Spleen (tissue), 11 donors: ENCODE data around the gene FUT9. TPM values are rescaled to one million over a fixed set of nuclear protein-coding genes. Genes with fewer than 3 reads are reported as not detected.

Experiments
- DNase-seq: peaks from one replicate; pipeline ENCODE4 v3.0.0-alpha.2; 2020
- H3K27ac ChIP-seq, 8 donors: fragments of 200-600 bp; sonication (generic) in 7 of 8; 1 replicate in 4 of 8; 2 replicates in 4 of 8; pipeline versions ENCODE4 v1.5.0 to v1.8.0; 2016 to 2021; ENCODE audit warnings: inconsistent platforms in 4 of 8, mild to moderate bottlenecking in 4 of 8, moderate library complexity in 1 of 8
- H3K27me3 ChIP-seq, 7 donors: fragments of 200-600 bp; sonication (generic) in 6 of 7; replicated peaks in 1 of 7; 1 replicate in 4 of 7; 2 replicates in 3 of 7; pipeline versions ENCODE4 v1.5.0 to v1.8.0; 2016 to 2021; ENCODE audit warnings: inconsistent platforms in 3 of 7, mild to moderate bottlenecking in 1 of 7
- H3K36me3 ChIP-seq, 6 donors: fragments of 200-600 bp; sonication (generic) in 5 of 6; 1 replicate in 4 of 6; 2 replicates in 2 of 6; pipeline versions ENCODE4 v1.5.0 to v1.8.0; 2016 to 2021; ENCODE audit warnings: inconsistent platforms in 2 of 6
- H3K4me1 ChIP-seq, 6 donors: fragments of 200-600 bp; sonication (generic) in 5 of 6; 1 replicate in 3 of 6; 2 replicates in 3 of 6; pipeline versions ENCODE4 v1.5.0 to v1.8.0; 2016 to 2021; ENCODE audit warnings: inconsistent platforms in 3 of 6
- H3K4me3 ChIP-seq, 8 donors: fragments of 200-600 bp; sonication (generic) in 7 of 8; 1 replicate in 4 of 8; 2 replicates in 4 of 8; pipeline versions ENCODE4 v1.5.0 to v1.8.0; 2016 to 2021; ENCODE audit warnings: inconsistent platforms in 4 of 8, mild to moderate bottlenecking in 4 of 8, moderate library complexity in 2 of 8
- H3K9me3 ChIP-seq, 8 donors: fragments of 200-600 bp; sonication (generic) in 7 of 8; 1 replicate in 4 of 8; 2 replicates in 4 of 8; pipeline versions ENCODE4 v1.5.0 to v1.8.0; 2016 to 2021; ENCODE audit warnings: inconsistent platforms in 4 of 8
- POLR2A ChIP-seq, 3 donors: fragments of 450-650 bp; IDR thresholded peaks; one replicate each; pipeline ENCODE4 v1.5.1; 2017; ENCODE audit warnings: antibody characterized with exemption in 3 of 3, mild to moderate bottlenecking in 1 of 3
- POLR2AphosphoS5 ChIP-seq, 3 donors: sonication (generic); formaldehyde crosslinking; IDR thresholded peaks; one replicate each; pipeline ENCODE4 v1.5.1; 2017; ENCODE audit warnings: antibody characterized with exemption in 3 of 3
- WGBS, 5 donors: extraction: QIAGEN DNeasy Blood & Tissue Kit in 3 of 5; methylation state at CpG; one replicate each; pipeline versions ENCODE4 v1.1.5 to v1.1.7; 2013 to 2018; 5-methylcytosine and 5-hydroxymethylcytosine counted together
- intact Hi-C: fragments of 100-400 bp; cut with DNase I; formaldehyde crosslinking; loops from one replicate; pipeline ENCODE4 v1.15.0; 2023; ENCODE audit warnings: low total_unique reads
- polyA plus RNA-seq, 3 donors: library from polyadenylated mRNA; stranded (reverse); fragments of 200-250 nt; gene quantifications; one replicate each; pipeline ENCODE4 v1.2.1, GENCODE V29; 2013
- total RNA-seq, 7 donors: library from RNA; depleted of rRNA in 3 of 7; stranded (reverse); fragments of >200 nt in 3 of 7; fragmentation: NEBNext Ultra II Directional in 4 of 7; extraction: Animal tissue kit (Norgen Biotek cat#: 25700) in 4 of 7; gene quantifications; one replicate each; pipeline versions ENCODE4 v1.1.0 to v1.2.1, GENCODE V29; 2016 to 2021
- TF ChIP-seq, protein P1 (sequence below), 11 experiments: fragments of 200-600 bp in 7 of 11; fragments of 450-650 bp in 4 of 11; sonication (generic) in 4 of 11; IDR thresholded peaks in 8 of 11; conservative IDR thresholded peaks in 3 of 11; 1 replicate in 7 of 11; 2 replicates in 4 of 11; pipeline versions ENCODE4 v1.4.0 to v1.8.0; 2016 to 2021; ENCODE audit warnings: antibody characterized with exemption in 11 of 11, inconsistent platforms in 4 of 11, mild to moderate bottlenecking in 1 of 11
- donor health status: healthy with polysubstance abuse.
- donor health status: DM: no; HTN: no; CAD: no; lungs with moderate emphysema.
- donor health status: DM: no; HTN: no; CAD: no.
- donor health status: Bipolar disorder and iron deficiency.
- donor health status: healthy.
- donor health status: DM: no; HTN: no; CAD: no.
- donor health status: DM: yes; HTN: yes; CAD: no.

FUT9 gene
- total and polyA plus RNA-seq, 10 donors: under 0.01 TPM; not detected in 9

DNA sequence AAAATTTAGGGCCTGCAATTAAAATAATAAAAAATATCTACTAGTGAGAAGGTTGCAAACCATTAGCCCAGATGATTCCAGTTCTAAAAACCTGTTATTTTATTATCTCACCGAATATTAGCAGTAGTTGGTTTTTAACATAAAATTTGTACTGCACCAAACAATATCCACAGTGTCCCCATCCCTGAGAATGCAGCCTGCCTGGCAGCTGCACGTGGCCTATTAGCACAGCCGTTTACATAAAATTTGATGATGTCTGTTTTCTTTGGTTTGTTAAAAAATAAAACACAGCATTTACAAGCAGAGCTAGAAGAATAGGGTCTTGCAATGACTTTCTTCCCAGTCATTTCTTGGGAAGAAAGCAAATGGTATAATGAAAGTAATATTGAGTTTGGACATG, 58.2 kb downstream of the FUT9 start:
- no peaks in the 10 kb centered on the region for H3K36me3 ChIP-seq
- no peak overlapping the region for H3K4me3 ChIP-seq
- H3K4me1 ChIP-seq: no peaks in the 10 kb centered on the region
- no peak for DNase-seq
- no peak for TF ChIP-seq POLR2AphosphoS5 (IDR thresholded peaks at IDR 0.05)
- no peaks in the 10 kb centered on the region for H3K27me3 ChIP-seq
- no peak overlapping the region for H3K27ac ChIP-seq
- WGBS, 5 donors: 60 to 88% (median 74%) methylated on average over 3 of the region's 3 CpGs
- intact Hi-C loops: no loop called here
- H3K9me3 ChIP-seq: no peaks in the 10 kb centered on the region

DNA sequence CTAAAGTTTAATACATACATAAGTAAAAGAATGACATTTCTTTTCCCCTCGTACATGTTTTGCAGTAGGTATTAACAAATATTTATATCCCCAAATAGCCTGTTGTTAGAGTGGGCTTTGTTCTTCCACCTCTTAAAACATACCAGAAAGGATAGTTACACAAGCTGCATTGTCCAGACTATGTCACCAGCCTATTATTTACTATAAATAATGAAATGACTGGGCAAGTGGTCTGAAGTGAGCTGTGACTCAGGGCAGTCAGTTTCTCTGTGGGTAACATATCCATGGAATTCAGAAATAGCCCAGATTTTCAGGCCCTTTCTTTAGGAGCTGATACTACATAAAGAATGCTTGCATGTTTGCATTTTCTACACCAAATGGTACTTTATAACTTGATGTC, 60.1 kb downstream of the FUT9 start:
- Histone ChIP-seq H3K9me3 (no peaks in the 10 kb centered on the region), H3K4me1 (no peaks in the 10 kb centered on the region), H3K36me3 (no peaks in the 10 kb centered on the region), H3K27me3 (no peaks in the 10 kb centered on the region), H3K27ac (no peak overlapping the region), H3K4me3 (no peak overlapping the region)
- 65 to 86% (median 75%) methylated on average over 1 of the region's 1 CpG for WGBS, 5 donors
- intact Hi-C loops: no loop called here
- DNase-seq: no peak
- no peak for TF ChIP-seq POLR2AphosphoS5 (IDR thresholded peaks at IDR 0.05)
- TF ChIP-seq, protein P1, sequence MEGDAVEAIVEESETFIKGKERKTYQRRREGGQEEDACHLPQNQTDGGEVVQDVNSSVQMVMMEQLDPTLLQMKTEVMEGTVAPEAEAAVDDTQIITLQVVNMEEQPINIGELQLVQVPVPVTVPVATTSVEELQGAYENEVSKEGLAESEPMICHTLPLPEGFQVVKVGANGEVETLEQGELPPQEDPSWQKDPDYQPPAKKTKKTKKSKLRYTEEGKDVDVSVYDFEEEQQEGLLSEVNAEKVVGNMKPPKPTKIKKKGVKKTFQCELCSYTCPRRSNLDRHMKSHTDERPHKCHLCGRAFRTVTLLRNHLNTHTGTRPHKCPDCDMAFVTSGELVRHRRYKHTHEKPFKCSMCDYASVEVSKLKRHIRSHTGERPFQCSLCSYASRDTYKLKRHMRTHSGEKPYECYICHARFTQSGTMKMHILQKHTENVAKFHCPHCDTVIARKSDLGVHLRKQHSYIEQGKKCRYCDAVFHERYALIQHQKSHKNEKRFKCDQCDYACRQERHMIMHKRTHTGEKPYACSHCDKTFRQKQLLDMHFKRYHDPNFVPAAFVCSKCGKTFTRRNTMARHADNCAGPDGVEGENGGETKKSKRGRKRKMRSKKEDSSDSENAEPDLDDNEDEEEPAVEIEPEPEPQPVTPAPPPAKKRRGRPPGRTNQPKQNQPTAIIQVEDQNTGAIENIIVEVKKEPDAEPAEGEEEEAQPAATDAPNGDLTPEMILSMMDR (IDR thresholded peaks at IDR 0.05 in 8 of 11, conservative IDR thresholded peaks at IDR 0.05 in 3 of 11): no peak
- TF ChIP-seq POLR2A (IDR thresholded peaks at IDR 0.05): no peak

DNA sequence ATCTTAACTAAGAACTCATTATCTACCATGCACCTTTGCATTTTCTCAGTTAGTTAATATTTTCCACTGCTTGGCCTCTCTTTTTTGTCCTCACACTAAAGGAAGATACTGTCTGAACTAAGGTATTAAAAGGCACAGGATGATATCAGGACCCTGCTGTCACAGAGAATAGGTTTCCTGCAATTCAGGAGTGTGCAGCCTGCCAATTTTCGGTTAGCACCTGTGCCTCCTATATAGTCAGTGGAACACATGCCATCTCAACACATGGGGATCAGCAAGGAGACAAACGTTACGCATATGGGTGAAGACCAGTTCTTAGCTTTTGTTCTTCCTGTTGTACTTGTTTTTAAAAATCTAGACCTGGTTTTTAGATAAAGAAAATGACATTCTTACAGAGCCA, 71.0 kb downstream of the FUT9 start:
- no peak for DNase-seq
- TF ChIP-seq, protein P1 (IDR thresholded peaks at IDR 0.05 in 8 of 11, conservative IDR thresholded peaks at IDR 0.05 in 3 of 11): no peak
- TF ChIP-seq POLR2A (IDR thresholded peaks at IDR 0.05): no peak
- no peak for TF ChIP-seq POLR2AphosphoS5 (IDR thresholded peaks at IDR 0.05)
- no peak overlapping the region for H3K4me3 ChIP-seq
- no peaks in the 10 kb centered on the region for H3K27me3 ChIP-seq
- no peaks in the 10 kb centered on the region for H3K4me1 ChIP-seq
- no peak overlapping the region for H3K27ac ChIP-seq
- H3K36me3 ChIP-seq: no peaks in the 10 kb centered on the region
- H3K9me3 ChIP-seq: peaks cover 0 to 3% (median 0%) of the 10 kb centered on the region in 8 donors
- intact Hi-C loops: no loop called here
- 75 to 87% (median 82%) methylated on average over 3 of the region's 3 CpGs for WGBS, 5 donors

DNA sequence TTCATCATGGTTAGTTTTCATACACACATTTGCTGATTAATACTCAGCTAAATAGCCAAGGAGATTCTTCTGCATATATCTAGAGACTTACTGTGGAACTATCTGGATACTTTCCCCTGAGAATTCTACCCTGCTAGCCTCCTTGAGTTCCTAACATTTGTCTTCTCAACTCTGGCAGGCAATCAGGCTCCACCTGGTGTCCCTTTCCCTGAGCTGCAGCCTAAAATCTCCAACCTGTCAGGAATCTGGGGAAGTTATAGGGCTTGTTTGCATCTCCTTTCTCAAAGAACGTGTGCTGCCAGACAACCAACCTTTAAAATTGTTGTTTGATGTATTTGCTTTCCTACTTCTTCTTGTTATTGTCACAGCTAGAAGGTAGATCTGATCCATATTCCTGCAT, 73.4 kb downstream of the FUT9 start:
- H3K27me3 ChIP-seq: no peaks in the 10 kb centered on the region
- no peaks in the 10 kb centered on the region for H3K36me3 ChIP-seq
- TF ChIP-seq POLR2AphosphoS5 (IDR thresholded peaks at IDR 0.05) (no peak), POLR2A (IDR thresholded peaks at IDR 0.05) (no peak)
- TF ChIP-seq, protein P1 (IDR thresholded peaks at IDR 0.05 in 8 of 11, conservative IDR thresholded peaks at IDR 0.05 in 3 of 11): no peak
- H3K27ac ChIP-seq: no peak overlapping the region
- H3K4me3 ChIP-seq: no peak overlapping the region
- intact Hi-C loops: no loop called here
- H3K4me1 ChIP-seq: no peaks in the 10 kb centered on the region
- 17 to 39% (median 31%) methylated on average over 1 of the region's 1 CpG for WGBS, 5 donors
- H3K9me3 ChIP-seq: peaks cover 0 to 3% (median 0%) of the 10 kb centered on the region in 8 donors
- no peak for DNase-seq

DNA sequence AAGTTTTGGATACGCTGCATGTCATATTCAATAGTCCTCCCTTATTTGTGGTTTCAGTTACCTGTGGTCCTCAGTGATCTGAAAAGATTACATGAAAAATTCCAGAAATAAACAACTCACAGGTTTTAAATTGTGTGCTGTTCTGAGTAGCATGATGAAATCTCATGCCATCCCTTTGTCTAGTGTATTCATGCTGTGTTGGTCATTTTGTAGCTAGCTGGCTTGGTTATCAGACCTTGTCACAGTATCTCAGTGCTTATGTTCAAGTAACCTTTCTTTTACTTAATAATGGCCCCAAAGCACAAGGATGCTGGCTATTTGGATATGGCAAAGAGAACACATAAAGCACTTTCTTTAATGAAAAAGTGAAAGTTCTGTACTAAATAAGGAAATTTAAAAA, 78.3 kb downstream of the FUT9 start:
- intact Hi-C loops: no loop called here
- WGBS, 5 donors: 88 to 97% (median 93%) methylated on average over 1 of the region's 1 CpG
- H3K4me3 ChIP-seq: no peak overlapping the region
- no peaks in the 10 kb centered on the region for H3K9me3 ChIP-seq
- H3K27me3 ChIP-seq: no peaks in the 10 kb centered on the region
- H3K4me1 ChIP-seq: no peaks in the 10 kb centered on the region
- H3K27ac ChIP-seq: no peak overlapping the region
- no peak for DNase-seq
- no peaks in the 10 kb centered on the region for H3K36me3 ChIP-seq
- TF ChIP-seq POLR2AphosphoS5 (IDR thresholded peaks at IDR 0.05): no peak
- no peak for TF ChIP-seq POLR2A (IDR thresholded peaks at IDR 0.05)
- TF ChIP-seq, protein P1 (IDR thresholded peaks at IDR 0.05 in 8 of 11, conservative IDR thresholded peaks at IDR 0.05 in 3 of 11): no peak
